Lower lobe of right lung (tissue), 2 donors: Measurements from ENCODE around the gene PPP1R3A. TPM values are rescaled to one million over a fixed set of nuclear protein-coding genes. Genes with fewer than 3 reads are reported as not detected.
A peak's percentile ranks its signal among the peaks of the same experiment; 100 is the strongest.

Experiments used
- ATAC-seq, 2 donors: fragments of 200-7000 bp; cut with Tn5 transposase; one replicate each; pipeline ENCODE4 v1.9.1; 2020 to 2022; ENCODE audit warnings: mild to moderate bottlenecking in 2 of 2, moderate library complexity in 2 of 2
- DNase-seq: peaks from one replicate; pipeline ENCODE4 v3.0.0-alpha.2; 2020
- H3K27ac ChIP-seq: fragments of 200-600 bp; one replicate; pipeline ENCODE4 v1.8.0; 2022
- H3K27me3 ChIP-seq: fragments of 200-600 bp; one replicate; pipeline ENCODE4 v1.8.0; 2022; ENCODE audit warnings: low read depth
- H3K36me3 ChIP-seq: fragments of 200-600 bp; one replicate; pipeline ENCODE4 v1.8.0; 2022; ENCODE audit warnings: mild to moderate bottlenecking
- H3K4me1 ChIP-seq: fragments of 200-600 bp; one replicate; pipeline ENCODE4 v1.8.0; 2022
- H3K4me3 ChIP-seq: fragments of 200-600 bp; one replicate; pipeline ENCODE4 v1.8.0; 2022; ENCODE audit warnings: mild to moderate bottlenecking
- H3K9me3 ChIP-seq: fragments of 200-600 bp; one replicate; pipeline ENCODE4 v1.8.0; 2022
- intact Hi-C: fragments of 100-400 bp; cut with DNase I; formaldehyde crosslinking; loops from one replicate; pipeline ENCODE4 v1.11.0; 2022
- total RNA-seq: library from RNA; stranded (reverse); fragmentation: NEBNext Ultra II Directional; extraction: Animal tissue kit (Norgen Biotek cat#: 25700); gene quantifications from one replicate; pipeline ENCODE4 v1.2.1, GENCODE V29; 2021
- TF ChIP-seq, protein P1 (sequence below): fragments of 200-600 bp; IDR thresholded peaks from one replicate; pipeline ENCODE4 v1.8.0; 2022; ENCODE audit warnings: antibody characterized with exemption, mild to moderate bottlenecking
- donor health status: DM: no; HTN: yes; CAD: no; lungs with severe emphysema.

PPP1R3A gene
- total RNA-seq, 1 donor from 2014 or later = 0.24 TPM

DNA sequence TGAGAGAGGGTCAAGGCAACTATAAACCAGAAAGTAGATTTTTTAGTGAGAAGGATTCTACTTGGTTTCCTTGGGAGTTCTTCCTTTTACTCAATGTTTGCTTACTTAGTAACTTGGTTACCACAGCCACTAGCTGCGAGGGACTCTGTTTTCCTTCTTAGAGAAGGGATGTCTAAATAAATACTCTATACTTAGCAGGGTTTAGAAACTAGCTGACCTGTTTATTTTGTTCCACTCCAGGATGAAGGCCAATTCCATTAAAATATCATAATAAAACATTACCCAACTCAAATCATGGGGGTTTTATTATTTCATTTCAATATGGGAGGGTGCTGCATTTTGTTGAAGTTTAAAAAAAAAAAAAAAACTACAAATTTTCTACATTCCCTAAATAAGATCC, 87.3 kb downstream of the PPP1R3A start:
- H3K27ac ChIP-seq = no peak overlapping the region
- H3K36me3 ChIP-seq = no peaks in the 10 kb centered on the region
- intact Hi-C loops = no loop called here
- no peaks in the 10 kb centered on the region for H3K4me1 ChIP-seq
- H3K9me3 ChIP-seq = no peaks in the 10 kb centered on the region
- no peaks in the 10 kb centered on the region for H3K27me3 ChIP-seq
- H3K4me3 ChIP-seq = no peak overlapping the region
- DNase-seq (no peak), ATAC-seq (peak; percentile 44 to 48)
- TF ChIP-seq, protein P1, sequence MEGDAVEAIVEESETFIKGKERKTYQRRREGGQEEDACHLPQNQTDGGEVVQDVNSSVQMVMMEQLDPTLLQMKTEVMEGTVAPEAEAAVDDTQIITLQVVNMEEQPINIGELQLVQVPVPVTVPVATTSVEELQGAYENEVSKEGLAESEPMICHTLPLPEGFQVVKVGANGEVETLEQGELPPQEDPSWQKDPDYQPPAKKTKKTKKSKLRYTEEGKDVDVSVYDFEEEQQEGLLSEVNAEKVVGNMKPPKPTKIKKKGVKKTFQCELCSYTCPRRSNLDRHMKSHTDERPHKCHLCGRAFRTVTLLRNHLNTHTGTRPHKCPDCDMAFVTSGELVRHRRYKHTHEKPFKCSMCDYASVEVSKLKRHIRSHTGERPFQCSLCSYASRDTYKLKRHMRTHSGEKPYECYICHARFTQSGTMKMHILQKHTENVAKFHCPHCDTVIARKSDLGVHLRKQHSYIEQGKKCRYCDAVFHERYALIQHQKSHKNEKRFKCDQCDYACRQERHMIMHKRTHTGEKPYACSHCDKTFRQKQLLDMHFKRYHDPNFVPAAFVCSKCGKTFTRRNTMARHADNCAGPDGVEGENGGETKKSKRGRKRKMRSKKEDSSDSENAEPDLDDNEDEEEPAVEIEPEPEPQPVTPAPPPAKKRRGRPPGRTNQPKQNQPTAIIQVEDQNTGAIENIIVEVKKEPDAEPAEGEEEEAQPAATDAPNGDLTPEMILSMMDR = no peak

DNA sequence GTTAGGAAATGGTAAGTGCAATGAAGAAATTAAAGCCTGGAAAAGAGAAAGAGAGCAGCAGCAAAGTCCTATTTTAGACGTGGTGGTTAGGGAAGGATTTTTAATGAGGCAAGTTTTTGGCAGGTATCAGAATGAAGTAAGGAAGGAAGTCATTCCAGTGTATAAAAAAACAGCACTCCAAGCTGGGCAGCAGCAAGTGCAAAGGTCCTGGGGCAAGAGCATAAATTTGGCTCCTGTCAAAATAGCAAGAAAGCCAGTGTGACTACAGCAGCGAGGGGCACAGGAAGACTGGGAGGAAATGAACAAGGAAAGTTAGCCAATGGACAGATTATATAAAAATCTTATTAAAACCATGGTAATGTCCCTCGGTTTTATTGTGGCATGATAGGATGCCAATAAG, 90.2 kb downstream of the PPP1R3A start:
- TF ChIP-seq, protein P1 = no peak
- no peaks in the 10 kb centered on the region for H3K36me3 ChIP-seq
- no peaks in the 10 kb centered on the region for H3K27me3 ChIP-seq
- DNase-seq (no peak), ATAC-seq (no peak)
- H3K27ac ChIP-seq = no peak overlapping the region
- no peaks in the 10 kb centered on the region for H3K9me3 ChIP-seq
- no peaks in the 10 kb centered on the region for H3K4me1 ChIP-seq
- intact Hi-C loops = no loop called here
- no peak overlapping the region for H3K4me3 ChIP-seq
